HG03139 (cell line): Measurements from ENCODE around the gene ZNF625.
A peak's percentile ranks its signal among the peaks of the same experiment; 100 is the strongest.

Experiments used
- ATAC-seq: cut with Tn5 transposase; IDR thresholded peaks from one replicate; pipeline ENCODE4 v1.9.1; 2021; ENCODE audit not compliant: unreplicated experiment

The ZNF625 gene

DNA sequence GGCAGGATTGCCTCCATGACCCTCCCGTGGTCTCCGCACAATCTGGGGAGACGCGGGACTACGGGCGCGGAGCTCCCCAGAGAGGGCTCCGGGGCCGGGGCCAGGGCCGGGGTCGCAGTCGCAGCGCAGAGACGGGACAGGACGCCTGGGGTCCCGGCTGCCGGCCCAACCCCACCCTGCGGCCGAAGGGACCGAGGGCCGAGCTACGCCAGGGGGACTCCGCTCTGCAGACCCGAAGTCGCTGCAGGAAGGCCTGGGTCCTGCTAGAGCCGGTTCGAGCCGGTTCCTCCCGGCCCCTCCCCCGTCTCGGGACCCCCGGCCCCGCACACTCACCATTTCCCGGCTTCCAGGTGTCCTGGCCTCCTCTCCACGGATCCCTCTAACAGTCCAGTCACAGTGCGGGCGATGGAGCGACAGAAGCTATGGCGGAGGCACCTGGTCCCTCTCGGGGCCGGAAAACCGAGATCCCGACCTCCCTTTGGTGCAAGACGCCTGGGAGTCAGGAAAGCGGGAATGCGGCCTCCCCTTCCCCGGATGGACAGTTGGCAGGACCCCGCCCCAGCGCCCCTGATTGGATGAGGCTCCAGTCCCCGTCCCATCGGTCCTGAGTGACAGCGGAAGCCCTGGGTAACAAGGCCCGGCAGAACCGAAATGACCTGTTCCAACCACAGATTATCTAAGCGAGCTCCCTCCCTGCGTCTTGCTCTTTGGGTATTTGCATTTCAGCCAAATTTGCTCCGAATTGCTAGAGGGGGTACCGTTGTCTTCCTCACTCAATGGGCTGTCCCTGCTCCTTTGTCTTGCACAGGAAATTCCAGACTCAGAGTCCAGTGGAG, at the start of gene ZNF625:
Gene ZNF625 (minus strand): TSS at position 512 of the 836 bp plus-strand sequence. CDS start 176 bp downstream, at position 336.
- ATAC-seq = no peak

DNA sequence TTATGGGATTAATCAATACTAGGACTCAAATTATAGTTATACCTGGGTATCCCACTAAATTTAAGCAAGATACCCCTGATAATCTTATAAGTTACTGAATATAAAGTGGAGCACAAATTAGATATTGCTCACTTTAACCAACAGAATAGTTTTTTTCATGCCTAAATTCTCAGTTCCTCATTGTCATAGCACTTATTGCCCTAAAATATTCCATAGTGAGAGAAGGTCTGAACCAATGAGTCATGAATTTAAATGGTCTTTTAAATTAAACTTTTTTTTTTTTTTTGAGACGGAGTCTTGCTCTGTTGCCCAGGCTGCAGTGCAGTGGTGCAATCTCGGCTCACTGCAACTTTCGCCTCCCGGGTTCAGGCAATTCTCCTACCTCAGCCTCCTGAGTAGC, 48.8 kb upstream of the ZNF625 start:
- no peak for ATAC-seq

DNA sequence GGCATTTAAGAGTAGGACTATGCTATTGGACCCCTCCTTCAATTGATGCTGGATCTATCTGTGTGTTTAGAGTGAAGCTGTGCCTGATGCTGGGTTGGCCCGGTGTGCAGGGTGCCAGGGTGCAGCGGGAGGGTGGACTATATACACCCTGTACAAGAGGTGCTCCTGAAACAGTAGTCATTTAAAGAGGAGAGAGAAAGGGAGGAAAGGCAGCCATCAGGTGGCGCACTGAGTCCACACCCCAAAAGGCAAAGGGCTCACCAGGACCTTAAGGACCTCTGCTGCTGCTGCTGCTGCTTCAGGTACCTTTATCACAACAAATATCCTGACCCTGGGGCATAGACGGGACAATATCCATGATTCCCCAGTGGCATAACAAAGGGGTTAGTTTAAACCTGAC, 45.7 kb upstream of the ZNF625 start:
- ATAC-seq = no peak

DNA sequence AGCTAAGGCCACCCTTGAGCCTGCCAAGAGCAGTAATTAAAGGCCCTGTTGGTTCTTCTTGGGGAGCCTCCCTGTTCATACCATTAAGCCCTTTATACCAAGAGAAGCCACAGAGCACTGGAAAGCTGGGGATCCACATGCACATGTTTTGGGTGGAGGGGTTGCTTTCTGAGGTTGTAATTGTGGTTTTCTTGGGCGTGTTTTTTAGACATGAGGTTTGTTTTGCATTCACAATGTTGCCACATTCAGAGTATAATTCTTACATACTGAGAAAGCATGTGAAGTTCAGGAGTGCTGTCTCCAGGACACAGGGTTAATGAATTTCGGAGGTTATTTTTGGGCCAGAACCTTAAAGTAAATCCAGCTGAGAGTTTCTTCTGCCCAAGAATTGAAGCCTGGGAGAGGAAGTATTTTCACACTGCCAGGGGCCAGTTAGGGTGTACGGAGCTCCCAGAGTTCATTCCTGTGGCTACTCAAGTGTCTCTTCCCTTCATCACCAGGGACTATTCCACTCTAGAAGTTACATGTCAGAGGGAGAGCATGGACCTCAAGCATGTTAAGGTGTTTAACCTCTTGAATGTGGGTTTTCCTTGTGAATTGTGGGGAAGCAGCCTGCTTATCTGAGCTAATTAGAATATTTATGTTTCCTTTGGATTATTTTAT, 43.4 kb upstream of the ZNF625 start:
- no peak for ATAC-seq

GRCh38 chr19:12198136-12198535, 41.6 kb upstream of the ZNF625 start:
- no peak for ATAC-seq

GRCh38 chr19:12194827-12195731, 38.5 kb upstream of the ZNF625 start:
- no peak for ATAC-seq

DNA sequence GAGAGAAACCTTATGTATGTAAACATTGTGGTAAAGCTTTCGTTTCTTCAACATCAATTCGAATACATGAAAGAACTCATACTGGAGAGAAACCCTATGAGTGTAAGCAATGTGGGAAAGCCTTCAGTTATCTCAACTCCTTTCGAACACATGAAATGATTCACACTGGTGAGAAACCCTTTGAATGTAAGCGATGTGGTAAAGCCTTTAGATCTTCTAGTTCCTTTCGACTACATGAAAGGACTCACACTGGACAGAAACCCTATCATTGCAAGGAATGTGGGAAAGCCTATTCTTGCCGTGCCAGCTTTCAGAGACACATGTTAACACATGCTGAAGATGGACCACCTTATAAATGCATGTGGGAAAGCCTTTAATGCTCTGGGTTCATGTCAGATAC, 31.1 kb upstream of the ZNF625 start:
- no peak for ATAC-seq

- no peak for ATAC-seq
These were observed 23.8 kb upstream of the ZNF625 start for GRCh38 chr19:12180377-12180776.

DNA sequence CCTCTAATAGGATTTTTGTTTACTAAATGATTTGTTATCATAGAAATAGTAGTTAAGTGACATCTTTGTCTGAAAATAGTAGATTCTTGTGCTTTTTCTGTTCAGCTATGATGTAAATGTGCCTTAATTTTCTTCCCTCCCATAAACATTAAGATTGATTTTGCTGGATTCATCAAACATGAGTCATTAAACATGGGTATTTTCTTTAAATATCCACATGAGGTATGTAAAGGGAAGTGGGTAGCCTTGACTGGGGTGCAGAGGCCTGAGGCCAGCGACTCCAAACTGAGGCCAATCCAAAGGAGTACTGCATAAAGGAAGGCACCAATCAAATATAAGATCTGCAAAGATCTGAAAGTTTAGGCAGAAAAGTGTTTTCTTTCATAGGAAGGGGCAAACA, 10.1 kb upstream of the ZNF625 start:
- ATAC-seq = no peak

DNA sequence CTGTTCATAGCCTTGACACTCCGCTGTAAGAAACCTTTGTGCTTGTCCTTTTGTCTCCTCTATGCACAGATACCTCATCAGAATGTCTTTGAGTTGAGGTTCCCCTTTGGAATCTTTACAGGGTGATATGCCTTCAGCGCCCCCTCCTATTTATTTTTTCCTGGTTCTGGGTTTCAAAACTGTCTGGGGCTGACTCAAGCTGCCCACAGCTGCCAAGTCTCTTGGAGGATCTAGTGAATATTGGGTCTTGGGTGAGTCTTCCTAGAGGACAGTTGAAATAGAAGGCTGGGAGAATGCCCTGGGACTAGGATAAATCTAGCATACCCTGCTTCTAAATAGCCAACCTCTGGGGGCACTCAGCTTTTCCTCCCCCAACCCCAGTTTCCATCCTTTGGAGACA, 7.3 kb upstream of the ZNF625 start:
- ATAC-seq = no peak

DNA sequence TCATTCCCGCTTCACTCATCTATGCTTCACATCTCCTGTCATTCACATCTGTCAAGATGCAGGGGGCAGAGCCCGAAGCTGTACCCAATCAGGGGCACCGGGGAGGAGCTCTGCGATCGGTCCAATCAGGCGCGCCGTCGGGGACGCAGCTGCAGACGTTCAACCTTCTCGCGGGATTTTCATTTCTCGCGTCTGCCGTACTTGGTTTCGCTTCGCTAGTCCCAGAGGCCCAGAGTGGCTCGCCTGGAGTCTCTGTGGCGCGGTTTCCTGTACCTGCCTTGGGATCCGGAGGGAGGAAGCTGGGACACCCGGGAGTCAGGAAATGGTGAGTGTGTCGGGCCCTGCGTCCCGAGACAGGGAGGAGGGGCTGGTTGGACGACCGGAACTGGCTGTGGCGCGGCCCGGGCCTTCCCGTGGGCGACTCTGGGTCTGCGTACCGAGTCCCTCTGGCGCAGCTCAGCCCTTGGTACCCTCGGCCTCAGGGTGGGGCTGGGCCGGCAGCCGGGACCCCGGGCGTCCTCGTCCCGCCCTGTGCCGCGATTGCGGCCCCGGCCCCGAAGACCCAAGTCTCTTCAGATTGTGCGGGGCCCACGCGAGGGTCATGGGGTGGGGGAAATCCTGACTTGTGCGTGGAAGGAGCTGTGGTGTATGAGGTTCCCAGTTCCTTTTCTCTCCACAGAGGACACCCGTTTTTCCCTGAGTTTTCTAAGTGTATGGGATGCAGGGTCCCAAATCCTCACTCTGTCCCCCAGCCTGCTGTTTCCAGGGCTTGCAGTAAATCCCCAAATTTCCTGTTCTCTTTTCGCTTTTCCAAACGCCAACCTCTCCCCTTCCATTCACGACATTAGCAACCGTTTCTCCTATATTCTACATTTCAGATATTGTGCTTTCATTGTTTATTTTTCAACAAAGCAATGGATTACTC, 6.6 kb upstream of the ZNF625 start, which contains the start of gene ZNF136:
Gene ZNF136 (plus strand): TSS at position 215 of the 925 bp plus-strand sequence. CDS start 108 bp downstream, at position 323.
- peak; percentile 87 for ATAC-seq

DNA sequence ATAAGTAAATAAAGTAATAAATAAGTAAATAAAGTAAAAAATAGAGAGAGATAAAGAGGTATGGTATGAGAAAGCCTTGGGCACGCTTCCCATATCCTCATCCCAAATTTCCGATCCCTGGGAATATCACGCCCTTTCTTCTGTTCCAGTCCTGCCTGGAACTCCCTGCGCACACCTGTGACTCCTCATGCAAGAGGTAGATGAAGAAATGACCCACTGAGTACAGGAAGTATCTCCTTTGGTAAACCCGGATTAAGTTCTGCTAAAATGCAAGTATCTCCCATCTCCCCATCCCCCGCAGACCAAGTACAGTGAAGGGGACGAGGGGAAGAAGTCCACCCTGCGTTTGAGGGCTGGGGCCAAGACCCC, 6.0 kb upstream of the ZNF625 start:
- no peak for ATAC-seq

- no peak for ATAC-seq
These were observed 3.4 kb upstream of the ZNF625 start for GRCh38 chr19:12159773-12160414.

DNA sequence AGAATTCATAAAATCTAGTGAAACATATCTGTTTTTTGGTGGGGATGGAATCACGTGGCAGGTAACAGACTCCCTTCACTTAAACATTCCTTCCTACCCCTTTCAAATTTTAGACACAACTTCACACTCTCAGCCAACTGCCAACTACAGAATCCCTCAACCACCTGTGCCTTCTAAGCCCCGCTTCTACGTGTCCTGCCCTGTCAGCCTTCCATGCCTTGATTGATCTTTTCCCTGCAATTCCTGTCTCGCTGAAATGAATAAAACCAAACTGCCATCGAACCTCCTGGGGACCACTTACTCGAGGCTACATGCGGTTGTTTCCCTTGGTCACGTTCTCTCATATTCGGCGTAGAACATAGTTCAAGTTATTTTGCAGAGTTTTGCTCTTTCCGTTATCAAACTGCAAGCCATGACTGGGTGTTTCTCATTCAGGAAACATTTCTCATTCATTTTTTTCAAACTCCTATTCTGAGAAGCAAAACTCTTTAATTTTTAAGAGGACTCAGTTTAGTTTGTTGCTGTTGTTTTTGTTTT, 1.1 kb downstream of the ZNF625 start:
- no peak for ATAC-seq

DNA sequence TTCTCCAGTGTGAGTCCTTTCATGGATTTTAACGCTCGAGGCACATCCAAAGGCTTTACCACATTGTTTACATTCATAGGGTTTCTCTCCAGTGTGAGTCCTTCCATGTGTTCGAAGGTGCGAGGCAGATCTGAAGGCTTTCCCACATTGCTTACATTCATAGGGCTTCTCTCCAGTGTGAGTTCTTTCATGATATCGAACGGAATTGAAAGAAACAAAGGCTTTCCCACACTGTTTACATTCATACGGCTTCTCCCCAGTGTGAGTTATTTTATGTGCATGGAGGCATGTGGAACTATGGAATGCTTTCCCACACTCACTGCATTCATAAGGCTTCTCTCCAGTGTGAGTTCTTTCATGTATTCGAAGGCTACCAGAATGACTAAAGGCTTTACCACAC, 11.2 kb downstream of the ZNF625 start:
- ATAC-seq = no peak

GRCh38 chr19:12141405-12141736, 15.2 kb downstream of the ZNF625 start:
- no peak for ATAC-seq

GRCh38 chr19:12140545-12141404, 15.8 kb downstream of the ZNF625 start:
- ATAC-seq = no peak

- ATAC-seq = peak; percentile 89
These were observed 16.5 kb downstream of the ZNF625 start, which contains the start of gene ZNF20 for GRCh38 chr19:12139885-12140544. Gene ZNF20 (minus strand): TSS chr19:12140350. CDS start chr19:12140182, 168 bp downstream.
